ENCODE results near the gene GLYATL1B. TPM values are rescaled to one million over a fixed set of nuclear protein-coding genes. Genes with fewer than 3 reads are reported as not detected.

GLYATL1B gene
- total and polyA plus RNA-seq, 2 of the 4 experiments (the other 2 are of a cell fraction): not detected

- H3K4ac ChIP-seq (ENCODE audit: low read depth, low read length): no peak overlapping the region
- CTCF ChIA-PET: interaction anchor here (1.2 kb wide), 1 partner anchor 70 kb away, joined by 4 read pairs; no protein-coding TSS in a partner anchor
- POLR2A ChIA-PET (ENCODE audit: unreplicated experiment): no interaction called here
Observed at GRCh38 chr11:59088162-59088561, 2.1 kb downstream of the GLYATL1B start.

More at GRCh38 chr11:59088162-59088561, 2.1 kb downstream of the GLYATL1B start:
- no peaks in the 10 kb centered on the region for H3K9me3 ChIP-seq (ENCODE audit: control insufficient read depth, insufficient read depth, low read length)
- H4K8ac ChIP-seq (ENCODE audit: low read depth in 2 of 2, low read length in 2 of 2): no peak overlapping the region
- H2BK15ac ChIP-seq (ENCODE audit: low read depth, low read length): no peak overlapping the region
- WGBS, 2 experiments (ENCODE audit: extremely low coverage in 2 of 2, insufficient read length in 1 of 2): no CpG with 5 or more reads among the region's 4 CpGs
- H3K56ac ChIP-seq (ENCODE audit: extremely low read depth, insufficient read depth, low read length): no peak overlapping the region
- no peak overlapping the region for H3K14ac ChIP-seq (replicated peaks; ENCODE audit: low read depth, low read length)
- H2BK5ac ChIP-seq (ENCODE audit: low read depth, low read length, poor library complexity, severe bottlenecking): no peak overlapping the region
- BruUV-seq (replicated peaks): no TSS peak
- no peak overlapping the region for H3K18ac ChIP-seq (ENCODE audit: low read depth, low read length)
- no peak for ATAC-seq (ENCODE audit: low read depth)
- H2AK9ac ChIP-seq (replicated peaks; ENCODE audit: low read depth, low read length, poor library complexity): no peak overlapping the region
- no peaks in the 10 kb centered on the region for H3K9me1 ChIP-seq (ENCODE audit: insufficient read depth, low read length)
- dilution Hi-C loops (cut with HindIII; ENCODE audit: low sequenced_read_pairs, unreplicated experiment) (no loop called here), in situ Hi-C loops (cut with MboI; ENCODE audit: low sequenced_read_pairs) (no loop called here), intact Hi-C loops (cut with micrococcal nuclease) (no loop called here)
- no peak overlapping the region for H3K9ac ChIP-seq (ENCODE audit: low read depth, low read length)
- no peak overlapping the region for H2AFZ ChIP-seq (replicated peaks; ENCODE audit: low read length, poor library complexity)
- no peak for DNase-seq
- no peak overlapping the region for H4K91ac ChIP-seq (ENCODE audit: insufficient read depth, low read depth, low read length)
- H3K27ac ChIP-seq (ENCODE audit: insufficient read depth, low read length): no peak overlapping the region
- H4K20me1 ChIP-seq (ENCODE audit: insufficient read depth, low read length): no peaks in the 10 kb centered on the region
- peaks cover 2% of the 10 kb centered on the region for H3K27me3 ChIP-seq (ENCODE audit: control insufficient read depth, insufficient read depth, low read length)
- TF ChIP-seq CHD1 (IDR thresholded peaks at IDR 0.05; ENCODE audit: low read depth, low read length) (no peak), RAD21 (IDR thresholded peaks at IDR 0.05; ENCODE audit: low read length) (no peak), MAZ (IDR thresholded peaks at IDR 0.05; ENCODE audit: borderline replicate concordance, low read depth, low read length) (no peak), FOS (IDR thresholded peaks at IDR 0.05; ENCODE audit: low read depth, low read length) (no peak), CTCF (conservative IDR thresholded peaks at IDR 0.05; ENCODE audit: low read depth, low read length) (no peak), USF2 (IDR thresholded peaks at IDR 0.05; ENCODE audit: low read depth, low read length) (no peak), SMC3 (IDR thresholded peaks at IDR 0.05; ENCODE audit: low read depth, low read length) (no peak)
- no peaks in the 10 kb centered on the region for H3K79me1 ChIP-seq (ENCODE audit: low read depth in 1 of 2, low read length in 2 of 2)
- H3K36me3 ChIP-seq (ENCODE audit: control insufficient read depth, insufficient read depth, low read length): no peaks in the 10 kb centered on the region
- H3K4me3 ChIP-seq (ENCODE audit: insufficient read depth, low read depth, low read length): no peak overlapping the region
- H4K5ac ChIP-seq (ENCODE audit: low read depth, low read length): no peak overlapping the region
- H2AK5ac ChIP-seq (ENCODE audit: low read depth, low read length): no peak overlapping the region
- H3K23ac ChIP-seq (ENCODE audit: low read depth, low read length): no peak overlapping the region
- no peaks in the 10 kb centered on the region for H3K4me1 ChIP-seq (ENCODE audit: control insufficient read depth, insufficient read depth, low read length)
- no peak overlapping the region for H2BK120ac ChIP-seq (ENCODE audit: low read depth, low read length)
- H2BK20ac ChIP-seq (ENCODE audit: low read depth, low read length): no peak overlapping the region
- H3K4me2 ChIP-seq (ENCODE audit: low read depth, low read length): no peak overlapping the region

Measured in IMR-90 (cell line).